HG03064 (cell line): ENCODE data around the gene MAPK8.

Experiments used
- ATAC-seq: cut with Tn5 transposase; IDR thresholded peaks from one replicate; pipeline ENCODE4 v1.9.1; 2021; ENCODE audit warnings: low read depth; ENCODE audit not compliant: unreplicated experiment

Gene MAPK8

DNA sequence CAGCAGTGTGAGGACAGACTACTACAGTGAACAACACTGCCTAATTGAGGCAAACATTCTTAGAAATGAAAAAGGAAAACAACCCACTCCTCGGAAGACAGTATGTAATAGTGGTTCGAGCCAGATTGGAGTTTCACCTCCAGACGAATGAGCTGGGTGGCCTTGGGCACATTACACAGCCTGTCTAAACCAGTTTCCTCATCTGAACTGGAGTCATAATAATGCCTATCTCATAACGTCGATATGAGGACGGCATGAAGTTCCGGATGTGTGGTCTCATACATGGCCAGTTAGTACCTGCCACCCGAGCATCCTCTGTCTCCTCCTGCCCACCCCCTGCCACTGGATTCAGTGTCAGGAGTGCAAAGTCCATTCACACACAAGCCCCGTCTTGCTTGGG, 16.2 kb upstream of the MAPK8 start:
- ATAC-seq, result no peak

DNA sequence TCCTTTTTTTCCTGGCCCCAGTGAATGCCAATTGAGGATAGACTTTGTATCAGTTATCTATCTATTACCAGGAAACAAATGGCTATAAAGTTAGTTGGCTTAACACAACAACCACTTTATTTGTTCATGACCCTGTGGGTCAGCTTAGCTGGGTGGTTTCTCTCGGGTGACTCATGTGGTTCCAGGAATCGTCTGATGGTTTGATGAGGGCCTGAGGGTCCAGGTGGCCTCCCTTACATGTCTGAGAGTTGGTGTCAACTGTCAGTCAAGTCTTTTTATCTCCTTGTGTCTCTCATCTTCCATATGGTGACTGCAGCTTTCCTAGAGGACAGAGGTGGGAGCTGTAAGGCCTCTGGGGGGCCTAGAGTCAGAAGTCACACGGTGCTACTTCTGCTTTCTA, 15.3 kb upstream of the MAPK8 start:
- no peak for ATAC-seq

DNA sequence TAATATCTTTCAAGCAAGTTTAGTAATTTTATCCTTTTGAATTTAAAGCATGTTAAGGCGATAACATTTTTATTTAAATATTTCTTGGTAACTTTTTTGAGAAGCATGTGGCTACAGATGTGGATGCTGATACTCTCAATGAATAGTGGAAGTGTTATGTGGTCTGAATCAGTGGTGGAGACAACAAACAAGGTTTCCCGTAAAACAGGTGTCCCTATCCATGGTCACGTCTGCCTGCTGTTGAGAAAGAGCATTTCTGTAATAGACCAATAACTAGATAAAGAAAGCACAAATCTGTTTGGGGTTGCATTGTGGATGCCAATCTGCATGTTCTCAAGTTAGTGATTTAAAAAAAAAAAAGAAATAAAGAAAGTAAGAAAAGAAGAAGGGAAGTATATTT, 13.9 kb upstream of the MAPK8 start:
- no peak for ATAC-seq

DNA sequence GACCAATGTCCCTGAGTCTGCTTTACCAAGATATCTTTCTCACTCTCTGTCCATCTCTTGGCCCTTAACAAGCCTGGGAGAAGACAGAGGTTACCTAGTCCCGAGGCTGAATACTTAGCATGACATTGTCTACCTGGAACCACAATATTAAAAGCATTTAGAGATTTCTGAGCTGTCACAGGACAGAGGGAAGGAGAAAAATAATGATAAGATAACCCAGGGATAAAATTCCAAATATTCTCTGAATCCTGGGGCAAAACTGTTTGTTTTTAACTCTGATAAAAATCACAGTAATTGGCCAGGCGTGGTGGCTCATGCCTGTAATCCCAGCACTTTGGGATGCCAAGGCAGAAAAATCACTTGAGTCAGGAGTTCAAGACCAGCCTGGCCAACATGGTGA, 12.0 kb upstream of the MAPK8 start:
- ATAC-seq, result no peak

DNA sequence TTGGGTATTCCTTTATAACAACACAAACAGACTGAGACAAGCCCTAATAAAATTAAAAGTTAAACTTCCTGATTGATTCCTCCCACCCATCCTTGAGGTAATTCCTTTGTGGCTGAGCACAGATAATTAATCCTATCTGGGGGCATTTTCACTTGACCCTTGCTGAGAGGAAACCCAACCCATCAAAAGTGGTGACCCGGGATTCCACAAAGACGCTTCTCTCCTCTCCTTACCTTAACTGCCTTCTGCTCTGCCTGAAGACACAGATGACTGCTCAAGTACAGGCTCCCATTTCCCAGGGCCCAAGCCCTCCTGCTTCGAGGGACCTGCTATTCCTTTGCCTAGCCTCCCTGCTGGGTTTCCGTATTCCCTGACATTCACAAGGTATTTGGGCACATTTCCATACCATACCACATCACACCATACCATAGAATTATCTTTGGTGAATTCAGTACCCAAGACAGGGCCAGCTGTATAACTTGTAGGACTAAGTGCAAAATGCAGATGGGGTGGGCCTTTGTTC, 9.8 kb upstream of the MAPK8 start:
- no peak for ATAC-seq

DNA sequence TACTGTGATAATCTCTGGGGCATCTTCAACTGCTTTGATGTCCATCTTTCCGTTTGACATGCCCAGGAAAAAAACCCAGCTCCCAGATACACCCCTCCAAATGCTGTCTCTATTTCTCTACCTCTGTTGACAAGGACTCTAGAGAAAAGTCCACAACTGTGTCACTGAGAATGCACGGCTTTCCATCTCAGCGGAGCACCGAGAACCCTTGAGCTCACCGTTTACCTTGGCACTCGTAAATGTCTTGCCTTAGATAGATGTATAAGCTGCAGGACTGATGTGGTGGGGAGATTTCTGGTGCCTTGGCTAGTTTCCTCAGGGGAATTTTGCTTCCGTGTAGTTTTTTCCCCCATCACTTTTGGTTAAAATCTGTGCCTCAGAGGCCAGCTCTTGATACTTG, 7.4 kb upstream of the MAPK8 start:
- ATAC-seq, result no peak

DNA sequence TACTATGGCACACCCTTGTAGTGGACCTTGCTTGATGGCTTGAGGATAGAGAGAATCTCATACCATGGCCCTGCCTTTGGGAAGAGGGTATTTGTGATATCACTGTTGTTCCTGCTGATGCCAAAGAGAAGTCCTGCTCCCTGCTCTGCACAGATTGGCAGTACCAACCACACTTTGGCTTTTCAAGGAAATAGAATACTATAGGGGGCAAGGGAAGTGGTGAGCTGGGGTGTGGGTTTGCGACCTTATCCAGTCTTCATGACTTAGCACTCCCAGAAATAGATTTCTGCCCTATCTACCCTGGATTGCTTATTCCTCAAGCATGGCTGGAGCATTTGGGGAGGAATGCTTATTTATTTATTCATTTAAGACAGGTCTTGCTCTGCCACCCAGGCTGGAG, 6.8 kb upstream of the MAPK8 start:
- ATAC-seq, result no peak

DNA sequence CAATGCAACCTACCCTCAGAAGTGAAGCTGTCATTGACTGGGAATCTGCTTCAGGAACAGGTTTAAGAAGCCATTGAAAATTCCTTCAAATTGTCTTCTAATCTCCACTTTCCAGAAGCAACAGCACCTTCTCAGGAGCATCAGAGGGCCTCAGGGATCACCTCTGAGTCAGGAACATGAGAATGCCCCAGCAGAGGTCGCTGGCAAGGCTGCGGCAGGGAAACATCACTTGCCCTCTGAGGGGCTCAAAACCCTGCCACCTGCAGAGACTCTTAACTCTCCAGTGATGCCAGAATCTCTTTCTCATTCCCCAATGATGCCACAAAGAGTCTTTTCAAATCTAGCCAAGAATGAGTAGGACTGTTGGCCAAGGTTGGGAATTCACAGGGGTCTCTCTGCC, 5.9 kb upstream of the MAPK8 start:
- ATAC-seq, result no peak

DNA sequence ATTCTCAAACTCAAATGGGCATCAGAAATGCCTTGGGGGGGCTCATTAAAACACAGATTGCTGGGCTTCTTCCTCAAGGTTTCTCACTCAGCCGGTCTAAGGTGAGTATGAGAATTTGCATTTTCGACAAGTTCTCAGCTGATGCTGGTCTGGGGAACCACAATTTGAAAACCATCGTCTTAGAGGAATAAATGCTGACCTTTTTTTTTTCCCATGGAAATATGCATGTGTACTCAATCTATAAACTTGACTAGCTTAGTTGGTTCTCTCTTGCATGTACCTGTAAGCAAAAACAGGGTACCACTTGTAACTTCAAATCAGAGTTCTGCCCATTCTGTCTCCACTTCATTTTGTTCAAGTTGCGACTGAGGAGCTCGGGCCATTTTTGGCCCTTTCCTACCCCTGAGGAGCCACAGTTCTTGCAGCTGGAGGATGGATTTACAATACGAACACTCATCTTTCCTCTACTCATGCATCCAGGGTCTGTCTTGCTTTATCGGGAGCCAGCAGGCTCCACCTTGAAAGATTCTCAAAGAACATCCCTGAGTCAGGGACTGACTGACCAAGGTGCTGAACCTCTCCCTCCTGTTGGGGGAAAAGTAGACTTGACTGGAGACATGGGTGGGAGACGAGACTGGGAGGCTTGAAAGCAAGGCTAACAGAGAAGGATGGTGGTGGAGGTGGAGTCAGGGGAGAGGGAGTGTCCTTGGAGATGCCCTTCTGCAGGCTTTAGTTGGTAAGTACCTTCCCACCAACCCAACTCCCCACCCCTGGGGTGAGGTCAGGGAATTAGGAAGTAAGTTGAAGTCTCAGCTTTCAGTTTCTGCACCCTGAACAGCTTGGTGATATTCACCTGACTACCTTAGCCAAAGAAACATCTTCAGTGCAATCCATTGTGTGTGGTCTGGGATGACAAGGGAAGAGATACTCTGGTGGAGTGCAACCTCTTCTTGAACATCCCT, 3.7 kb upstream of the MAPK8 start:
- no peak for ATAC-seq

DNA sequence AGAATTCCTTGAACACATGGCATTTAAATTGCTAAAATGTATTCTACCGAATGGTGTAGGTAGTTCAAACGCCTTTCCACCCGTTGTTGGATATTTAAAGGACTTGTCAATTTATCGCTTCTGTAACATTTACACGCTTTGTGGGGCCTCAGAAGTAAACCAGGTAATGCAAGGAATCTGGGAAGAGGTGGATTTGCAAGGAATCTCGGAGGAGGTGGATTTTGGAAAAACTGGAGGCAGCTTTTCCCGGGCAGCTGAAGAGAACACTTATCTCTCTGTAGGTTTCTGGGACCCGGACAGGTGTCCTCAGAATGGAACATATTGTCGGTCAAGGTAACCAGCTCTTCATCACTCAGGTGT, 592 bp upstream of the MAPK8 start:
- ATAC-seq, result no peak

DNA sequence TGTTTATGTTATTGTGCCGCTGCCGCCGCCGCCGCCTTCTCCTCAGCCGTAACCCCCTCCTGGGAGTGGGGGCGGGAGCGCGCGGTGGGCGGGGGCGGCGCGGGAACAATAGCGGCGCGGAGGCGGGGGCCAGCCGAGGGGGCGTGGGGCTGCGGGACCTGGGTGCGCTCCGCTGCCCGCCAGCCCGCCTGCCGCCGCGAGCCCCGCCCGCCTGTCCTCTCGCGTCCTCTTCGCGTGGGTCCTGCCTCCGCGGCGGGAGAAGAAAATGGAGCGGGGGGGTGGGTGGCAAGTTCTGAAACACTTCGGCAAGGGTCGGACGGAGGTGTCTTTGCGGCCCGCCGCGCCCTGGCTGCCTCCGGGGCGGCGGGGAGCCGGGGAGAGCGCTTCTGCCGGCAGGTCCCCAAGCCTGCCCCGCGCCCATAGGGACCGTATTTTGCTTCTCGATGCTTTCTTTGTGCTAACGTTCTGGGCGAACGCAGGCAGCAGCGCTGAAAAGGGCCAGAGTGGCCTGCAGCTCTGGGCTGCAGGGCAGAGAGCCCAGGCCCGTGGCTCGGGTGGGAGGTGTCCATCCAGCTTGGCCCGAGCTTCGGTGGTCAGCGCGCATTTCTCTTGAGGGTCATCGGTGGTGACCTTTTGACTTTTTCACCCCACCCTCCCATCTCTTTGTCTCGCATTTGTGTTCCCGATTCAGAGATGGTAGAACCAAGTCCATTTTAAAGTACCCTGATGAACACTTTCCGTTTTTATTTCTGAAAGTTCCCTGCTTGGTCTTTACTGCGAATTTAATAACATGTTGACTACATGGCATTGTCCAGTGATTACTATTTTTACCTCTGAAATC, 613 bp downstream of the MAPK8 start:
- ATAC-seq, result peak; percentile 39

DNA sequence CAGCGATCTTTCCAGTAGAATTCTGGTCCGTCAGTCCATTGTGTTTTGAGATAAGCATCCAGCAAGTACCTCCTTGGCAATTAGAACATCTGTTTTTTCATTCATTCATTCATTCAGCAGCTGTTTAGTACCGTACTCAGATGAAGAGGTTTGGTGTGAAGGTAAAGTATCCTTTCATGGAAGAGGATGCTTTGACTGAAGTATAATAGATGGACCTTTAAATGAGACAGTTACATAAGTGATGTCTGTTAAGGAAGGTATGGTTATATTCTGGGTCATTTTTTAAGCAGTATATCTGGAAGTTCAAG, 1.2 kb downstream of the MAPK8 start:
- ATAC-seq, result no peak

DNA sequence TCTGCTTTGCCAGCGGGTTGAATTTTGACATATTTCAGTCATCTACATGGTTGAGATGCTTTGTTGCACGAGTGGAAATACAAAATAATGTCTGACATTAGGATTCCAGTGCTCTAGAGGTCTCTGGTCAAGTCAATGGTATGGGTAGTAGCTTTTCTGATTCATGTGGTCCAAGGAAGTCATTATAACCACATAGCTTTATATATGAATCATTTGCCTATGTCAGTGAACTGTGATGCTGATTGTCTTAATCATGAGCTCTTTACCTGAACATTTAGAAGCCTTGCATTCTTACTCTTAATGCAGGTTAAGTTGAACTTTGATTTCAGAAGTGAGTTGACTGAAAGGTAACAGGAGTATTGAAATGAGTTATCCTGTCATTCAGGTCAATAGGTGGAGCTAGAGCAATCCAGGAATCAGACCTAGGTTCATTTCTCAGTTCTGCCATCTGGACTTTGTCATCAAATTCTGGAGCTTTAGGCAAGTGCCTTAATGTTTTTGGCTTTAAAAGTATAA, 3.3 kb downstream of the MAPK8 start:
- ATAC-seq, result no peak

DNA sequence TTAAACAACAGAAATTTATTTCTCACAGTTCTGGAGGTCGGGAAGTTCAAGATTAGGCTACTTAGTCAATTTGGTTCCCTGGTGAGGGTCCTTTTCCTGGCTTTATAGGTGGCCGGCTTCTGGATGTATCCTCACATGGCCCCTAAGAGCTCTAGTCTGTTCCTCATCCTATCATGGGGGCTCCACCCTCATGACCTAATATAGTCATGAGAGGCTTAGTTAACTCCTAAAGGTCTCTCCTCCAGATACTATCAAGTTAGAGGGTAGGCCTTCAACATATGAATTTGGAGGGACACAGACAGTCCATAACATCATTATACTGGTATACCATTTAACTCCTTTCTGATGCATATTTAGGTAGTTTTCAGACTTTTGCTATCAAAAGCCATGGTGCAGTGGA, 7.6 kb downstream of the MAPK8 start:
- no peak for ATAC-seq

DNA sequence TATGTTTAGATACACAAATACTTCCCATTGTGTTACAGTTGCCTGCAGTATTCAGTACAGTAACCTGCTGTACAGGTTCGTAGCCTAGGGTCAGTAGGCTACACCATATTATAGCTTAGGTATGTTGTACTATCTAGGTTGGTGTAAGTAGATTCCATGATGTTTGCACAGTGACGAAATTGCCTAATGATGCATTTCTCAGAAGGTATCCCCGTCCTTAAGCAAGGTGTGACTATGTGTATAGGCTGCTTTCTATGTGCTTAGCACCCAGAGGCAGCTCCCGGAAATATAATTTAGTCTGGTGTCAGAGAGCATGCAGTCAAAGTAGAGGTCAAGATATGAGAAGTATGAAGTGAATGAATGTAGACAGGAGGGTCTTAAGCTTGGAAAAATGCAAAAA, 9.8 kb downstream of the MAPK8 start:
- no peak for ATAC-seq

DNA sequence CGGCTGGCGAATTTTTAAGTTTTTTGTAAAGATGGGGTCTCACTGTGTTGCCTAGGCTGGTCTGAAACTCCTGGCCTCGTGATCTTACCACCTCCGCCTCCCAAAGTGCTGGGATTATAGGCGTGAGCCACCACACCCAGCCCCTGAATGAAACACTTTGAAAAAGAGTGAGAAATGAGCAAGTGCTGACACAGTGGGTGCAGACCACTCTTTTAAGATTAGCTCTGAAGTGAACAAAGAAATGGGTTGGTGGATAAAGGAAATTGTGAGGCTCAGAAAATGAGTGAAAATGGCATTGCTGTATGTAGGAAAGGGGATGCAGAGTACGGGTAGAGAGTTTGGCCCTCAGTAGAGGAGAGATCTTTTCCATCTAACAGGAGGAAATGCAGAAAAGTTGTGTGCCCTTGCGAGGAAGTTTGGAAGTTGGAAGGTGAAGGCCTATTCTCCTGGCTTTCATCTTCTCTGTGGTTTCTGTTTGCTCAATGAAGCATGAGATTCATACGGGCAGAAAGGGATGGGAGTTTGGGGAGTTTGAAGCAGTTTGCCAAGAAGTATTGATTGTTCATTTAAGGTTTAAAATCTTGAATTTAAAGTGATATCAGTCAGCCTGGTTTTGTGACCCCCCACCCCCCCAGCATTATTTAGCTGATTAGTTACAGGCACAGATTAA, 11.0 kb downstream of the MAPK8 start:
- ATAC-seq, result no peak

DNA sequence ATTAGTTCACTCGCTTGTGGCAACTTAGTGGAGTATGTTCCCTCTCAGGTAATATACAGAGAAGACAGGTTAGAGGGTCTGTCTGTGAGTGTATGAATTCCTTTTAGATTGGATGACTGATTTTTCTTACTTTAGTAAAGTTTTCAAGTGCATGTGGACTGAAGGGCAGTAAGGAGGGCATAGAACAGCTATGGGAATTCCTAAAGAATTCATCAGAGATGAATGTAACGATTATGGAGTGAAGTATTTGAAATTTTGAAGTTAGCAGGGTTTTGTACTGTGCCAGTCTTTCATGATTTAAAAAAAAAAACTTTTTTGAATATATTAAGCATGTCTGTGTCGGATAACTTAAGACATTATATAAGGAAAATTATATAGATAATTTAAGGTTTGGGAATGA, 15.5 kb downstream of the MAPK8 start:
- ATAC-seq, result no peak

DNA sequence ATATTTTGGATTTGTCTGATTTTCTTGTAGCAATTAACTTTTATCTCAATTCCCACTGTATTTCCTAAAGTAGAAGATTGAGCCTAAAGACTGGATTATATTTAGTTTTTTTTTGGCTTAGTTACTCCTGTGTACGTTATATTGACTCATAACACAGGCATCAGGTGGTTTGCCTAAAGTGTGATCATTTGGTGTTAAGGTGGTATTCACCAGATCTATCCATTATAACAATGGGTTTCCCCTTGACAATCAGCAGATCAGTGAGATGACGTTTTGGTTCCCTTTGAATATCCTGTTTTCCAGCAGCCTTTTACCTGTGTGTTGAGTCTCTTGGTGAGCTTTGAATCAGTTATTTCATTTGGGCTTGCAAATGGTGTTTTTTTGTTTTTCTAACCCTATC, 18.1 kb downstream of the MAPK8 start:
- ATAC-seq, result no peak

DNA sequence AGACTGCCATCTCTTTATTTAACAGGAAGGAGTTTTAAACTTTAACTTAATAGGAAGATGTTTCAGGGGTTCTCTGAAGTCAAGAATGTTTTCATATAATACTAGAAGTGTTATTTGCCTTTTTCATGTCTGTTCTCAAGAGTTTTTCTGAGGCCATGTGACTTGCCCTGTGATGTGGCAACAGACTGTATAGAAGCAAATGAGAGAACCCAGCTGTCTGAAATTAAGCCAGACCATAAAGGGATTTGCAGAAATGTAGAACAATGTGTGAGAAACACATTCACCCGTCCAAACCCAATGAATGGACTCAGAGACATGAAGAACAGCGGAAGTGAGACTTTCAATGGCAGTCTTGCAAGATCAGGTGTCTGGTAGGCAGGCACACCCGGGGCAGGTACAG, 23.8 kb downstream of the MAPK8 start:
- ATAC-seq, result no peak

DNA sequence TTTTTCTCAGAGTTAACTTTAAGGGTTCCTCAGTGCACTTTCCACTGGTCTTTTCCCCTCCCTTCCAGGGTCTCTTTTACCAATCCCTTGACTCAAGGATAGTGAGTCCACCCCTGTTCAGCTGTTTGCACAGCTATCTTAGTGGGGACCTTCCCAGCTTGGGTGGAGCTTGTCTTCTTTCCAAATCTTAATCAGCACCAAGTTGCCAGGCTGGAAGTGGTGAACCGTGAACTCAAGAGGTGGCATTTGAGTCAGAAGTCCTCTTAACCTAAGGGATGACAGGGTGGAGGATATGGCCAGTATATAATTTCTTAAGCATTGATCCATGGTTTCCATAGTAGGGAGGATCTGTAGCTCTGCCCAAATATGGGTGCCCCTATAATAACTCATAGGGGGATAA, 25.0 kb downstream of the MAPK8 start:
- no peak for ATAC-seq
